ENCODE measurements around the gene SERPINB6. TPM values are rescaled to one million over a fixed set of nuclear protein-coding genes. Genes with fewer than 3 reads are reported as not detected.

The SERPINB6 gene
- total and polyA plus RNA-seq, 9 of the 15 experiments (the other 6 are each of a cell fraction or from before 2014, with no cell fraction given), result 86.6 to 211 (median 143) TPM

DNA sequence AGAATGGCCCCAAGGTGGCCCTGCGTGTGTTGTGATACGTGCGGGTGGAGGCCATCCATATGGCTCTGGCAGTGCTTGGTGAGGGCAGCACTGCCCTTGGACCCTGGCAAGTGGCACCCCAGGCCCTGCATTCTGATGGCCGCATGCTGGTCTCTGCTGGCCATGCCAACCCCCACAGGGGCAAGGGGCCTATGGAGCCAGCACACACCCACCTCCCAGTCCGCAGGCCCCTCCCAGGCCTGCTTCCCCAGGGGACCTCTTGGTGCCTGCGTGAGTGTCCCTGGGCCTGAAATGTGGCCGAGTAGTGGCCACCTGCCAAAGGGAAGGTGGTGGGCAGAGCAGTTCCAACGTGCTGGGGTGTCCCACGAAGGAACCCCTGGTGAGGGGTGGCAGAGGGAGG lies 45.9 kb upstream of the SERPINB6 start (continued):
- TF ChIP-seq FIP1L1 (IDR thresholded peaks at IDR 0.05; ENCODE audit: low read depth, low read length, poor library complexity, severe bottlenecking), result peak; percentile 38
- peak; percentile 38 for TF ChIP-seq PCBP1 (IDR thresholded peaks at IDR 0.05; ENCODE audit: low read depth, low read length, poor library complexity, severe bottlenecking)
- peak; percentile 58 for TF ChIP-seq RBFOX2 (IDR thresholded peaks at IDR 0.05; ENCODE audit: low read depth, low read length)

DNA sequence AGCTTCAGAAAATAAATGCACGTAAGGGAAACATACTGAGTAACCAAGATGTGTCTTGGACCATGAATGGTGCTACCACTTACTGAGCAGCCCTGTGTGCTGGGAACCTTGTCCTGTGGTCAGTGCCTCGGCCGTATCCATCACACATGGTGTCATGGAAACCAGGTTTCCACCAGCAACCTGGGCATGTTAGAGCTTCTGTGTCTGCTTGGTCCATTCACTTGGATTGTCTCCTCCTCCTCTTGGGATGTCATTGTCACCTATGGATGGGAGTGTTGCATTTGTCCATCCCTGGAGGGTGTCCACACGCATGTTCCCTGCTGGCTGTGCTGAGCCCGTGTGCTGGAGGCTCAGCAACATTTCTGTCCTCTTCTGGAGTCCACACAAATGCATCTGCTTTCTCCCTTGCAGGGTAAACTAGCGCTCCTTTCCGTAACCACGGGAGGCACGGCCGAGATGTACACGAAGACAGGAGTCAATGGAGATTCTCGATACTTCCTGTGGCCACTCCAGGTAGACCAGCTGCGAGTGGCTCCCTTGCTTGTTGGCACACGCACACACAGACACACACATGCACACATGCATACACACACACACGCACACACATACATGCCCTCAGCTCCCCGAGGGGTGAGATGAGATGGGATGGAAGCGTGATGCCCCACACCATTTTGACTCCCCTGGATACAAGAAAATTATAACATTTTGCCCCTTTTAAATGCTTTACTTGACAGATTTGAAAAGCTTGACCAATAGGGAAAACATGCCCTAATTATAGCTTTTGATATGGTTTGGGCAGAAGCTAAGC lies 45.3 kb upstream of the SERPINB6 start:
- H3K36me3 ChIP-seq (ENCODE audit: control insufficient read depth, insufficient read depth, low read length), result peaks cover 87% of the 10 kb centered on the region
- no peak overlapping the region; a peak in 1 of 4 replicates for H3K9ac ChIP-seq (ENCODE audit: insufficient read depth in 1 of 2, low read depth in 2 of 2, low read length in 2 of 2)
- ChIA-PET CTCF (ENCODE audit: low intra/inter-chr PET ratio) (no interaction called here), POLR2A (interaction anchor here (0.9 to 3.8 kb wide), 4 partner anchors 9 to 37 kb away, joined by 3 to 39 read pairs (median 13); no protein-coding TSS in a partner anchor)
- no peak overlapping the region for H3K27ac ChIP-seq (ENCODE audit: extremely low read depth, low read depth, low read length)
- H4K20me1 ChIP-seq (replicated peaks; ENCODE audit: control insufficient read depth, insufficient read depth, low read length), result no peaks in the 10 kb centered on the region
- TF ChIP-seq ZNF584 (CRISPR knock-in tag; IDR thresholded peaks at IDR 0.05; ENCODE audit: low read depth) (no peak), CTBP1 (IDR thresholded peaks at IDR 0.05; ENCODE audit: borderline replicate concordance) (peak; percentile 51; the same call in 1 of the 2 replicates), POLR2B (IDR thresholded peaks at IDR 0.05; ENCODE audit: low read depth, partially characterized antibody) (peak; percentile 25), RFX1 (IDR thresholded peaks at IDR 0.05) (peak; percentile 66), POLR2AphosphoS2 (IDR thresholded peaks at IDR 0.05; ENCODE audit: low read length) (peak; percentile 68; the same call in 1 of the 2 replicates), TGIF2 (CRISPR knock-in tag; IDR thresholded peaks at IDR 0.05) (no peak), RBFOX2 (IDR thresholded peaks at IDR 0.05; ENCODE audit: low read depth, low read length) (peak; percentile 2; the same call in 1 of the 2 replicates)
- TF ChIP-seq, protein P1, sequence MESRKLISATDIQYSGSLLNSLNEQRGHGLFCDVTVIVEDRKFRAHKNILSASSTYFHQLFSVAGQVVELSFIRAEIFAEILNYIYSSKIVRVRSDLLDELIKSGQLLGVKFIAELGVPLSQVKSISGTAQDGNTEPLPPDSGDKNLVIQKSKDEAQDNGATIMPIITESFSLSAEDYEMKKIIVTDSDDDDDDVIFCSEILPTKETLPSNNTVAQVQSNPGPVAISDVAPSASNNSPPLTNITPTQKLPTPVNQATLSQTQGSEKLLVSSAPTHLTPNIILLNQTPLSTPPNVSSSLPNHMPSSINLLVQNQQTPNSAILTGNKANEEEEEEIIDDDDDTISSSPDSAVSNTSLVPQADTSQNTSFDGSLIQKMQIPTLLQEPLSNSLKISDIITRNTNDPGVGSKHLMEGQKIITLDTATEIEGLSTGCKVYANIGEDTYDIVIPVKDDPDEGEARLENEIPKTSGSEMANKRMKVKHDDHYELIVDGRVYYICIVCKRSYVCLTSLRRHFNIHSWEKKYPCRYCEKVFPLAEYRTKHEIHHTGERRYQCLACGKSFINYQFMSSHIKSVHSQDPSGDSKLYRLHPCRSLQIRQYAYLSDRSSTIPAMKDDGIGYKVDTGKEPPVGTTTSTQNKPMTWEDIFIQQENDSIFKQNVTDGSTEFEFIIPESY (CRISPR knock-in tag; IDR thresholded peaks at IDR 0.05), result peak; percentile 78
- WGBS (ENCODE audit: insufficient coverage, low coverage, missing lambda C conversion rate), result 90% methylated on average over 17 of the region's 17 CpGs
- H3K27me3 ChIP-seq (ENCODE audit: control insufficient read depth in 2 of 2, insufficient read depth in 2 of 2, low read length in 2 of 2), result no peaks in the 10 kb centered on the region
- H3K9me1 ChIP-seq (ENCODE audit: control insufficient read depth, insufficient read depth, low read length), result no peaks in the 10 kb centered on the region
- intact Hi-C loops (cut with micrococcal nuclease) (no loop called here), in situ Hi-C loops (cut with MboI) (no loop called here)
- peaks cover 30% of the 10 kb centered on the region for H3K79me2 ChIP-seq (ENCODE audit: control insufficient read depth, insufficient read depth, low read length)
- no peak overlapping the region for H2AFZ ChIP-seq (ENCODE audit: low read depth, low read length)
- H3K4me2 ChIP-seq (ENCODE audit: insufficient read depth, low read length), result no peak overlapping the region
- BruUV-seq (replicated peaks), result no TSS peak
- no peak for DNase-seq (ENCODE audit: extremely low read depth in 1 of 4, low spot score in 3 of 4)
- peaks cover 2 to 5% of the 10 kb centered on the region in 2 experiments; a peak in 3 of 5 replicates for H3K4me1 ChIP-seq (replicated peaks in 1 of 2; ENCODE audit: control insufficient read depth in 2 of 2, insufficient read depth in 2 of 2, low read length in 2 of 2)
- H3K4me3 ChIP-seq, result no peak overlapping the region
- ATAC-seq, result peak; percentile 5; the same call in 1 of the 3 replicates
- no peak for FAIRE-seq
- H3K9me3 ChIP-seq (replicated peaks; ENCODE audit: control insufficient read depth, insufficient read depth, low read depth, low read length), result 0 out of 2 replicates have a peak, but pooled peaks cover 4% of the 10 kb centered on the region

Measured in K562 (cell line).